Measurements from ENCODE around the gene ANXA6.

GRCh38 chr5:151104795-151105194 is 52.8 kb downstream of the ANXA6 start:
- no peak for TF ChIP-seq GATA2 (IDR thresholded peaks at IDR 0.05; ENCODE audit: low read depth, low read length)
- no peak for TF ChIP-seq GATA3 (IDR thresholded peaks at IDR 0.05; ENCODE audit: low read depth, low read length)
